Right renal pelvis (tissue), 4 donors: ENCODE data around the gene ATP5PO. TPM values are rescaled to one million over a fixed set of nuclear protein-coding genes. Genes with fewer than 3 reads are reported as not detected.
"Not testable (repeated sequence)": the region's sequence is repeated elsewhere in the genome, so short reads cannot be mapped to it uniquely, and the experiment has no call there.

Source experiments
- DNase-seq, 4 donors: peaks; one replicate each; pipeline ENCODE4 v3.0.0-alpha.2; 2013; ENCODE audit warnings: low read depth in 4 of 4, low spot score in 3 of 4, missing footprints in 1 of 4
- polyA plus RNA-seq, 4 donors: library from polyadenylated mRNA; unstranded; fragments of 120-200 nt; gene quantifications; one replicate each; pipeline ENCODE4 v1.2.1, GENCODE V29; 2013; ENCODE audit not compliant: insufficient read length in 4 of 4

The ATP5PO gene
- polyA plus RNA-seq, 4 donors = 339 to 365 (median 356) TPM

- DNase-seq = no peak
Observed at GRCh38 chr21:33942426-33942825, 26.8 kb upstream of the ATP5PO start.

GRCh38 chr21:33940881-33941245 is 25.3 kb upstream of the ATP5PO start:
- no peak for DNase-seq

- no peak for DNase-seq
Observed at GRCh38 chr21:33940164-33940880, 24.7 kb upstream of the ATP5PO start.

DNA sequence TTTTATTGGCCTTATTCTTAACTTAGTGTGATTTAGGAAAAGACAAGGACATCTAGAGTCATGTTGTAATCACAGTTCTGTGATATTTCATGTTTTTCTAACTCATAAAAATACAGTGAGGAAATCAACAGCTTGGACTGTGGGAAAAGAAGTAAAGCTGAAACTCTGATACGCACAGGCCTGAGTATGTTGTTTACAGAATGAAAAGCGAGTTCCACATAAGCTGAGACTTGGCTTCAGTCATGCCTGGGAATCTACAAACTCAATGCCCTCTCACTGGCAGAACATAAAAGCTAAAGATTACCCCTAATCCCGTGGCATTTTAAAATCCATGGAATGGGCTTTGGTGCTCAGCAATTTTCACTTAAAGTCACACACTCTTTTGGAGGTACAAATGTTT is 23.6 kb upstream of the ATP5PO start:
- DNase-seq = no peak

DNA sequence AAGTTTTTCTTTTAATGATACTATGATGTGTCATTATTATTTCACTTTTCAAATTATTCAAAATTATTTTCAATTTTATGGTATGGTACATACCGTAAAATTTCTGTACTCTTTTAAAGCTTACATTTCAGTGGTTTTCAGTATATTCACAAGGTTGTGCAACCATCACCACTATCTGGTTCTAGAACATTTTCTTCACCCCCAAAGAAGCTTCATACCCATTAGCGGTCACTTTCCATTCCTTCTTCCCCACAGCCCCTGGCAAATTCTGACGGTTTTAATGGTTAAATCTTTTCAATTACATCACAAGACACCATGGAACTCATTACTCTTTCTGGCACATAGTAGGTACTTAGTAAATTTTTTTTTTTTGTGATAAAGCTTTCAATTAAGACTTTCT is 22.8 kb upstream of the ATP5PO start:
- no peak for DNase-seq

DNA sequence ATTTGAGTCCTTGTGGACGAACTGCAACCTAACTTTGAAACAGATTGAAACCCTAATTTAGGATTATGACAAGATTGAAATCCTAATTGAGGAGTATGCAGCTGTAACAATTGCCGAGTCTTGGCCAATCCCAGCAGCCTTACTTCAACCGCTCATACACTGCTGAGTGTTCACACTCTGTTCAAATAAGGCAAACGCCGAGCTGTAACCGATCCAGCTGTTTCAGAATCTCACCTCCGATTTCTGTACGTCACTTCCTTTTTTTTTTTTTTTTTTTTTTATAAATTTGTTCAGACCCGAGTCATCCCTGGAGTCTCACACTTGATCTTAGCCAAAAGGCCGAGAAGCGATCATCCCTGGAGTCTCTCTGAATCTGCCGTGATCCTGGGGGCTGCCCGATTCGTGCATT is 22.3 kb upstream of the ATP5PO start:
- no peak for DNase-seq

DNA sequence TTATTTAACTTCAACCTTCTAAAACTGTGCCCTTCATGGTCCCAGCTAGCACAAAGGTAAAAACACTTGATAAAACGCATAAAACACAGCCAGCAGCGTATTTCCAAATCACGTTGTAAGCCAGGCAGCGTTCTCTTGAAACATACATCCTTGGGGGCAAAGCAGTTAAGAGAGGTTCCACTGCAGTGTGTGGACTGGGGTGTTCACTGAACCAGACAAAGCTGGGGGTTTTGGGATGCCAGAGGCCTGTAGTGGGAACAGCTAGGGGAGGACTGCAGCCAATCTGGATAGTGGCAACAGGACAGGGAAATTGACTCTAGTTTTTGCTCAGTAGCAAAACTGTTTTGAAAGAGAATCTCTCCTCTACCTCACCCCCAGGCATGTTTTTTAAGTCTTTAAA is 21.5 kb upstream of the ATP5PO start:
- no peak for DNase-seq

- DNase-seq = no peak
Observed at GRCh38 chr21:33936301-33937038, 20.9 kb upstream of the ATP5PO start.

- no peak for DNase-seq
Observed at GRCh38 chr21:33932731-33933130, 17.1 kb upstream of the ATP5PO start.

GRCh38 chr21:33931799-33932390 is 16.3 kb upstream of the ATP5PO start:
- no peak for DNase-seq

GRCh38 chr21:33931052-33931798 is 15.6 kb upstream of the ATP5PO start:
- not testable (repeated sequence) for DNase-seq

DNA sequence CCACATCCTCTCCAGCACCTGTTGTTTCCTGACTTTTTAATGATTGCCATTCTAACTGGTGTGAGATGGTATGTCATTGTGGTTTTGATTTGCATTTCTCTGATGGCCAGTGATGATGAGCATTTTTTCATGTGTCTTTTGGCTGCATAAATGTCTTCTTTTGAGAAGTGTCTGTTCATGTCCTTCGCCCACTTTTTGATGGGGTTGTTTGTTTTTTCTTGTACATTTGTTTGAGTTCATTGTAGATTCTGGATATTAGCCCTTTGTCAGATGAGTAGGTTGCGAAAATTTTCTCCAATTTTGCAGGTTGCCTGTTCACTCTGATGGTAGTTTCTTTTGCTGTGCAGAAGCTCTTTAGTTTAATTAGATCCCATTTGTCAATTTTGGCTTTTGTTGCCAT is 10.6 kb upstream of the ATP5PO start:
- not testable (repeated sequence) for DNase-seq

GRCh38 chr21:33924766-33925100 is 9.1 kb upstream of the ATP5PO start:
- DNase-seq = no peak

- peak; percentile 75 to 84 (median 82) for DNase-seq
Observed at GRCh38 chr21:33924079-33924765, 8.6 kb upstream of the ATP5PO start.

GRCh38 chr21:33917421-33917820 is 1.8 kb upstream of the ATP5PO start:
- no peak for DNase-seq

GRCh38 chr21:33916200-33916567 is 580 bp upstream of the ATP5PO start:
- no peak for DNase-seq

- DNase-seq = no peak
Observed at GRCh38 chr21:33914188-33914587, 1.4 kb downstream of the ATP5PO start.

DNA sequence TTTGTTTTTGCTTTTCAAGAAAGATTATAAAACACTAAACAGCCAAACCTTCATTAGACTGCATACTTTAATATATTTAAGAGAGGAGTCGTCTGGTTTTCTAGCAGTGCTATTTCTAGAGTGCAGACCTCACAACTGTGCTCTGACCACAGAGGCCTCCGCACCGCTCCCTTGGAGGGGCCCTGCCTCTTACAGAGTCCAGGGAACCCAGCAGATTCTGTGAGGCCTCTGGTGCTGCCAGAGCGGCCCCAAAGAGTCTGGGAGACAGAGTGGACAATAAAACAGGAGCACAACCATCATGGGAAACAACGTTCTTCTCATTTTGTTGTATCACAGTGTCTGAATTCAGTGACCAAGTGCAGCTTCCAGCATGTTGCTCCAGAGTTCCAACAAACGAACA is 5.8 kb downstream of the ATP5PO start:
- DNase-seq = no peak

- DNase-seq = no peak
Observed at GRCh38 chr21:33908760-33909159, 6.8 kb downstream of the ATP5PO start.

DNA sequence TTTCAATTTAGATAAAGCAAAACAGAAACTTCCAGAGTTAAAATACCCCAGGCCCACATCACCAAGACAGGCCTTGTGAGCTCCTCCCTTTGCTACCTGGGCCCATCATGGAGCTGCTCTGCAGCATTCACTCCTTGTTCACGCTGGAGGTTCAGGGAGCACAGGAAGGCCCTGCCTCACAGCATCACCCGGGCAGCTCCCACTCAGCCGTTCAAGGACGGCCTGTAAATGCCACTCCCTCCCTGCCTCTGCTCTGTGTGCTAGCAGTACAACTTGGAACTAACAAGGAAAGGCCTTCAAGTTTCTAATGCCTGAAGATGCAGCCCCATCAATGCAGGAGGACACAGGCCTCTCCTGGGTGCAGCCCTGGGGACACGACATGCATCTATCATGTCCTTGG is 11.6 kb downstream of the ATP5PO start:
- DNase-seq = no peak

DNA sequence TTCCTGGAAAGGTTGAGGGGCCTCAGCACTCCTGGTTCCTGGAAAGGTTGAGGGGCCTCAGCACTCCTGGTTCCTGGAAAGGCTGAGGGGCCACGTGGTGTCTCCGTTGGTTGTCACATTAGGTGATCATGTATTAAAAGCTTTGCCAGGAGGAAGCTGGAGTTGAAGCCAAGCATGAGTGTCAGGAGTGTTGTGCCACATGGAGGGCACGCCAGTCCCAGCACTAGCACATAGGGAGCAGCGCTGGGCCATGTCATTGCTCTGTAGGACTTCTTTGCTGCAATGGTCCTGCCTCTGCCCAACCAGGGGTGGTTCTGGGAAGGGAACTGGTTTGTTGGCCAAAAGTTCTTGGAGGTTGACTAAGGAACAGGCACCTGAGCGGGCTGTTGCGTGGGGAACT is 13.3 kb downstream of the ATP5PO start:
- DNase-seq = no peak
